ENCODE measurements around the gene TMEM217.

Gene TMEM217

DNA sequence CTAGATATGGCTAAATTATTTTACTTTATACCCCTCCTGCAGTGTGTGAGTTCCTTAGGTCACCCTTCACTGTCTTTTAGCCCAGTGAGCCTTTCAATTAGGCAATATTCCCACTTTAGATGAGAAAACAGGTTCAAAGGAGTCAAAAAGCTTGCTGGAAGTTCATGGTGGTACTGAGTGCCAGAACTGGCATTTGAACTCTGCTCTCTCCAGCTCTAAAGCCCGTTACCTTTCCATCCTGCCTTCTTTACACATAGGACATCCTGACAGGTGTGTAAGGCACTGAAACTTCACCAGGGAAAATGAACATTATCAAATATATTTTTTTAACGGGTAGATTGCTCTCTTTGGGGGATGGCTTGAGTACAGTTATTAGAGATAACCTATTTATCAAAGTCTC is 11.2 kb upstream of the TMEM217 start:
- TF ChIP-seq, protein P1, sequence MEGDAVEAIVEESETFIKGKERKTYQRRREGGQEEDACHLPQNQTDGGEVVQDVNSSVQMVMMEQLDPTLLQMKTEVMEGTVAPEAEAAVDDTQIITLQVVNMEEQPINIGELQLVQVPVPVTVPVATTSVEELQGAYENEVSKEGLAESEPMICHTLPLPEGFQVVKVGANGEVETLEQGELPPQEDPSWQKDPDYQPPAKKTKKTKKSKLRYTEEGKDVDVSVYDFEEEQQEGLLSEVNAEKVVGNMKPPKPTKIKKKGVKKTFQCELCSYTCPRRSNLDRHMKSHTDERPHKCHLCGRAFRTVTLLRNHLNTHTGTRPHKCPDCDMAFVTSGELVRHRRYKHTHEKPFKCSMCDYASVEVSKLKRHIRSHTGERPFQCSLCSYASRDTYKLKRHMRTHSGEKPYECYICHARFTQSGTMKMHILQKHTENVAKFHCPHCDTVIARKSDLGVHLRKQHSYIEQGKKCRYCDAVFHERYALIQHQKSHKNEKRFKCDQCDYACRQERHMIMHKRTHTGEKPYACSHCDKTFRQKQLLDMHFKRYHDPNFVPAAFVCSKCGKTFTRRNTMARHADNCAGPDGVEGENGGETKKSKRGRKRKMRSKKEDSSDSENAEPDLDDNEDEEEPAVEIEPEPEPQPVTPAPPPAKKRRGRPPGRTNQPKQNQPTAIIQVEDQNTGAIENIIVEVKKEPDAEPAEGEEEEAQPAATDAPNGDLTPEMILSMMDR (IDR thresholded peaks at IDR 0.05; ENCODE audit: low read depth, low read length, missing control alignments): no peak
- no peak overlapping the region for H3K4me3 ChIP-seq (ENCODE audit: low read depth, low read length)
- DNase-seq (ENCODE audit: low read depth): no peak

GRCh38 chr6:37265860-37266259 is 7.9 kb upstream of the TMEM217 start:
- TF ChIP-seq, protein P1 (IDR thresholded peaks at IDR 0.05; ENCODE audit: low read depth, low read length, missing control alignments): no peak
- no peak overlapping the region for H3K4me3 ChIP-seq (ENCODE audit: low read depth, low read length)
- no peak for DNase-seq (ENCODE audit: low read depth)

DNA sequence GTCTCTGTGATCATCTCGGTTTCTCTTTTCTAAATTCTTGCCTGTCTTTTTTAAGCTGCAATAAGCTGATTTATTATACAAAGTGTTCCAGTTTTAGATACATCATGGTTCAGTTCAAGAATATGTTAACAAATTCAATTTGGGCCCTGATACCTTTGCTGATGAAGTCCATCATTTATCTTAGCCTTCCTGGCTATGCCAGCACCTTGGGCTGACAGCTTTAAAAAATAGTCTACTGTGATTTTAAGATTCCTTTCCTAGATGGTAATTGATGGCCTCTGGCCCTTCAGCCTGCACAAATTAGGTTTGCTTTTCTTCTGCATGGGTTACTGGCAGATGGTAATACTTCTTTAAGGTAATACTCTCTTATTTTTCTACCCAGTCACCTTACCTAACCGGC is 7.1 kb upstream of the TMEM217 start:
- TF ChIP-seq, protein P1 (IDR thresholded peaks at IDR 0.05; ENCODE audit: low read depth, low read length, missing control alignments): no peak
- H3K4me3 ChIP-seq (ENCODE audit: low read depth, low read length): no peak overlapping the region
- no peak for DNase-seq (ENCODE audit: low read depth)

DNA sequence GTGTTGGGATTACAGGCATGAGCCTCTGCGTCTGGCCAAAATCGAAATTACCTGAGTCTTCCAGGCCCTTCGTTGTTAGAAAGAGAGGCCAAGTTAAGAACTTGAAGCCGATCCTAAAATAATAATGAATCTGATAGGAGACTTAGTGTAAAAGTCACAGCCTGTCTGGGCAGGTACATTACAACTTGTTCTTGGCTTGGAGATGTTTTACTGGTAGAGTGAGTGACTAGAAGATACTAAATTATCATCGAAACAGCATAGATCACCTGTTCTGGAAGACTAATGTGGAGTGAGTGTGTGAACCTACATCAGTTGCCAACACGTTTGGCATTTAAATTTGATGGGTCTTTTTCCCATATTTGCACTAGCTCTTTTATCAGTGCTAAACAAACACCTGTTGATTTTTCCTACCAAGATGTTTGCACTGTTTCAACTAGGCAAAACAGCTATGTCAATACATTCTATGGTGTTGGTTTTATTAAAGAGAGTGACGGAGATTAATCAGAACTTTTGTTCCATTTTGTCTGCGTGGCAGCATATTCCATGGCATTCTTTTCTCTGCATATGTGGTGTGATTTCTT is 4.6 kb upstream of the TMEM217 start:
- DNase-seq (ENCODE audit: low read depth): no peak
- TF ChIP-seq, protein P1 (IDR thresholded peaks at IDR 0.05; ENCODE audit: low read depth, low read length, missing control alignments): no peak
- H3K4me3 ChIP-seq (ENCODE audit: low read depth, low read length): no peak overlapping the region

GRCh38 chr6:37261198-37261597 is 3.3 kb upstream of the TMEM217 start:
- TF ChIP-seq, protein P1 (IDR thresholded peaks at IDR 0.05; ENCODE audit: low read depth, low read length, missing control alignments): no peak
- no peak for DNase-seq (ENCODE audit: low read depth)
- H3K4me3 ChIP-seq (ENCODE audit: low read depth, low read length): no peak overlapping the region

GRCh38 chr6:37260444-37260843 is 2.5 kb upstream of the TMEM217 start:
- DNase-seq (ENCODE audit: low read depth): no peak
- TF ChIP-seq, protein P1 (IDR thresholded peaks at IDR 0.05; ENCODE audit: low read depth, low read length, missing control alignments): no peak
- no peak overlapping the region for H3K4me3 ChIP-seq (ENCODE audit: low read depth, low read length)

DNA sequence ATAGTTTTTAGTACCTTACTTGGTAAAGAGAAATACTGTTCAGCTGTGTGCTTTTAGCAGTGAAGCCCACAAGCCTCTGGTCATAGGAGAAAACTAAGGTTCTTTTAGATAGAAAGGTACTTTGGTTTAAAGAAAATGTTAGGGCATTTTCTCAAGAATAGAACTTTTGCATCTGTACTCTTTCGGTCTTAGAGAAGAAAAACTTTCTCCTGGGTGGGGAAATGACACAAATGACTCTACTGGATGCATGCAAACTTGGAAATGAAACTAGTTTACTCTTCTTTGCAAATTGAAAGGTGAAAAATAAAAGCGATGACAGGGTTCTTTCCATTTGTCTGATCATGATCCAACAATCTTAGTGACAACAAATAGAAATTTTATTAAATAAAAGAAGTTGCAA is 2.1 kb upstream of the TMEM217 start:
- peak overlapping the region; percentile 17; the same call in 1 of the 2 replicates for H3K4me3 ChIP-seq (ENCODE audit: low read depth, low read length)

More for the DNA sequence above, 2.1 kb upstream of the TMEM217 start:
- TF ChIP-seq, protein P1 (IDR thresholded peaks at IDR 0.05; ENCODE audit: low read depth, low read length, missing control alignments): no peak
- no peak for DNase-seq (ENCODE audit: low read depth)
